GM19099 (cell line): ENCODE data around the gene CELF4.

ENCODE experiments used
- POLR2A ChIP-seq: IDR thresholded peaks from 3 replicates; pipeline ENCODE4 v1.6.1; 2011; ENCODE audit warnings: low read depth; ENCODE audit not compliant: insufficient read length; ENCODE audit errors: extremely low read depth

Gene CELF4

GRCh38 chr18:37578886-37579513 lies 13.4 kb upstream of the CELF4 start:
- no peak for TF ChIP-seq POLR2A

DNA sequence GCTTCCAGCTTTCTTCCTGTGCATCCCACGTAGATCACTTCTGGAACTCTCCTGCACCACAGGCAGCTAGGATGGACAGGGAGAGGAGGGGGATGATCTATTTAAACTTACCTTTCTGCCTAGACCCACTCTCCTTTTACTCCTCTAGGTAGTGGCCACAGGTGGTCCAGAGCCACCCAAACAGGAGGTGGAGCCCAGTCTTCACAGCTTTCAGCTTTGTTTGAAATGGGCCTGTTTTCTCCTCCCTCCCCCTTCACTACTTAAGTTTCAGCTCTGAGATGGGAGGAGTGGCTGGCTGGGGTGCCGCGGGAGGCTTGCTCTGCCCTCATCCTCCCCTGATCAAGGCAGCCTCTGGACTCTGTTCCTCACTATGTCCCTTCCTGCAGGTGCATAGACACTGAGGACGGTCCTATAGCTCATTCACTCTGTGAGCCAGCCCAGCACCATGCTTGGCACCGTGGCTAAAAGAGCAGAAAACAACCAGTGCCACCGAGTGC lies 12.6 kb upstream of the CELF4 start:
- no peak for TF ChIP-seq POLR2A

DNA sequence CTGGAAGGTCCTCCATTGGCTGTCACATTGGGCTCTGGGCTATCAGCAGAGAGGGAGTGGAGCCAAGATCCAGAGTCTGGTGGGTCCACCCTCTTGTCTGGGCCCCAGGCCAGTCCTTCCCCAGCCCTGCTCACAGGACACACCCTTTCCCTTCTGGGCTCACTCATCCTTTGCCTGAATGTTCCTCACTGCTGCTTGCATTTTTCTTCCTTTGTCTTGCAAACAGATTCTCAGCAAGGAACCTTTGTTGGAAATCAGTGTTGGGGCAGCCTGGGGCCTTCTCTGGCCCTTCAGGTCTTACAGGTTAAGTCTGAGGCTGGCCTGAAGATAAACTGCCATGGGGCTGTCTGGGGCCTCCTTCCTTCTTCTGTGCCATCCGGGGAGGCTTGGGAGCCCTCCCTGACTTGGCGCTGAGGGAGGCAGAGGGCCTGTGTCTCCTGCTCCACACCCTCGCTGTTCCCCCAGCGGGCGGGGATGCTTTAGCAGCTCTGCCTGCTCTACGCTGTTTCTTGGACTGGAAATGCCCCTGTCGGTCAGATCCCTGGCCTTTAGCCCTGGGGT lies 11.5 kb upstream of the CELF4 start:
- TF ChIP-seq POLR2A: no peak

GRCh38 chr18:37575646-37576045 lies 10.0 kb upstream of the CELF4 start:
- TF ChIP-seq POLR2A: no peak

DNA sequence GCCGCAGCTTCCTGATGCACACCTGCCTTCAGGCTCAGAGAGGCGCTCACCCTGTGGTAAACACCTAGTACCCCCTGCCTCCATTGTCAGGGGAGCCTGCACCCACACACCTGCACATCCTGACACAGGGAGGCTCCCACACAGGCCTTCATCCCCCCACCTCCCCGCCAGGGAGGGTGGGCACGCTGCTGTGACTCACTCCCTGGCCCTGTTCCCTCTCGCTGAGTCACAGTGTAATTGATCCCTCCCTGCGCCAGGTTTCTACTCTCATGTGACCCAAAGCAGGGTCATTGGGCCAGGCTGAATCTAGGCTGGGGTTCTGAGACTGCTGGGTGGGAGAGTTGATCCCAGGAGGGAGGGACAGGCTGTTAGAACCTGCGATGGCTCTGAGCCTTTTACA lies 8.5 kb upstream of the CELF4 start:
- no peak for TF ChIP-seq POLR2A

GRCh38 chr18:37572736-37573135 lies 7.1 kb upstream of the CELF4 start:
- TF ChIP-seq POLR2A: no peak

- no peak for TF ChIP-seq POLR2A
Observed at GRCh38 chr18:37571266-37571665, 5.7 kb upstream of the CELF4 start.

DNA sequence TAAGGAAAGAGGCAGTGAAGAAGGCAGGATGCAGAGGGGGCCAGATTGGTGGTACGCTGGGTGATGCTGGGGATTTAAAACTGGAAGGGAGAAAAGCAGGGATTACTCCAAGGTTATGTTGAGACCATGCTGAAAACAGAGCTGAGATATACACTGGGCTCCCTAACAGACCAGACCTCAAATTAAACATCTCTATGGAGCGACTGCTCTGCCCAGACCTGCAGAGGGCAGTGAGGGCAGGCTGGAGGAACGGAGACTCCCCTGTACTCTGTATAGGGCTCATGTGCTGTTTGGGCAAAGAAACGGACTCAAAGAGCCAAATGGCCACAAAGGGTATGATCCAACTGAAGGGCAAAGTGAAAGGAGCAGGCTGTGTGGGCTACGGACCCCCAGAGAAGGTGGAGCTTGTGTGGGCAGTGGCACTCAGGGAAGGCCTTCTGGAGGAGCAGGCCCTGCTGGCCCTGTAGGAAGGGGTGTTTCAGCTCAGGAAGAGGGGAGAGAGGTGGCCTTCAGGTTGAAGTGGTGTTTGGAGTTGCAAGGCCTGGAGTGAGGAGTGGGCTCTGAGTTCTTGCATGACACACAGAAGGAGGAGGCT lies 4.8 kb upstream of the CELF4 start:
- no peak for TF ChIP-seq POLR2A

GRCh38 chr18:37568671-37569070 lies 3.1 kb upstream of the CELF4 start:
- TF ChIP-seq POLR2A: no peak

- no peak for TF ChIP-seq POLR2A
Observed at GRCh38 chr18:37567994-37568359, 2.4 kb upstream of the CELF4 start.

DNA sequence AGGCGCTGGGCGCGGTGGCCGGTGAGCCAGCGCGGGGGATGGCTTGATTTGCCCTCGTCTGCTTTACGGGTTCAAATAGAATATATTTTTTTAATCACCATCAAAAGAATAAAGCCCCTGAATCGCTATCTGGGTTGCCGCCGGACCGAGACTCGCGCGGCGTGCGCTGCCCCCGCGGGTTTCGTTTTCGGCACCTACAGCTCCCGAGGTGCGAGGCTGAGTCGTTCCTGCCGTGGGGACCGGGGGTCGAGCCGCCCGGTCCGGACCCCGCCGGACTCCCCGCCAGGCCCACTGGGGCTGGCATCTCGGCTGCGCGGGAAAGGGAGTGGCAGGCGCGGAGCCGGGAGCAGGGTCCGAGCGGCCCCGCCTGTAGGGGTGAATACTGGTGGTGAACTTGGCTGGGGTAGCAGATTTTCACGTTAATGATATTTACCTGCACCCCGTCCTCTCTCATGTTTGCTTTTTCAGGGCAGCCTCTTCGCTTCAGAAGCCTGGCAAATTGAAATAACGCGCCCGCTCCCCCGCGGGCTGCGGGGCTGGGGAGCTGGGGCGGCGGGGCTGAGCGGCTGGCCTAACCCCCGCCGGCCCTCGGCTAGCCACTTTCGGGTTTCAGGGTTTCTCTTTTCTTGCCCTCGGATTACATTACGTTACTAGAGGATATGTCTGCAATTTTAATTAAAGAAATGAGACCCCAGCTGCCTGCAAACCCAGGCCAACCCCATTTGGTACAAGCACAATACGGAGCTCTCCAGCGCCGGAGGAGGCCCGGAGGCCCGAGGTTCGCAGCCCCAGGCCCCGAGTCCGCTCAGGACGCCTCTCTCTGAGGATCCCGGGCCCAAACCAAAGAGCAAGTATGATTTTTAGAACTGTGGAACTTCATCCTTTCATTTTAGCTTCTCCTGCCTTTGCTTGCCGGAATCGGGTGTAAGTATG lies 1.7 kb upstream of the CELF4 start:
- TF ChIP-seq POLR2A: no peak

DNA sequence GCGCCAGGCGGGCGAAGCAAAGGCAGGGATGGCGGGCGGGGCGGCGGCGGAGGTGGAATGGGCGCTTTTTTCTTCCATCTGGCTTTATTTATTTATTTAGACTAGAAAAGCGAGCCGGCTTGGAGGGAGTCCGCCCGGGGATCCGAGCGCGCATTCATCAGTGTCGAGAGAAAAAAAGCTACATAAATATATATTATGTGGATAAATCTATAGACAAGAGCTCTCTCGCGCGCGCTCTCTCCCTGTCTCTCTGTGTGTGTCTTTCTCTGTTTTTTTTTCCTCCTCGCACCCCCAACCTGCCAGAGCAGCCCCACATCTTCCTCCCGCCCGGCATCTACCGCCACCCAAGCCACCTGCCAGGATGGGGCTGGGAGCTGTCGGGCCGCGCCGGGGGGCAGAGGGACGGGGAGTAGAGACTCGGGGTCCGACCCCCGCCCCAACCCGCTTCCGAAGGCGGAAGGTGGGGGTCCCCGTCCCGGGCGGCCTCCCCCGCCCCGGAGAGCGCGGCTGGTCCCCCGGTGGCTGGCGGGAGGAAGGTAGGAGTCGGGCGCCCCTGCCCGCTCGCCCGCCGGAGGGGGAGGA lies 972 bp upstream of the CELF4 start:
- no peak for TF ChIP-seq POLR2A

DNA sequence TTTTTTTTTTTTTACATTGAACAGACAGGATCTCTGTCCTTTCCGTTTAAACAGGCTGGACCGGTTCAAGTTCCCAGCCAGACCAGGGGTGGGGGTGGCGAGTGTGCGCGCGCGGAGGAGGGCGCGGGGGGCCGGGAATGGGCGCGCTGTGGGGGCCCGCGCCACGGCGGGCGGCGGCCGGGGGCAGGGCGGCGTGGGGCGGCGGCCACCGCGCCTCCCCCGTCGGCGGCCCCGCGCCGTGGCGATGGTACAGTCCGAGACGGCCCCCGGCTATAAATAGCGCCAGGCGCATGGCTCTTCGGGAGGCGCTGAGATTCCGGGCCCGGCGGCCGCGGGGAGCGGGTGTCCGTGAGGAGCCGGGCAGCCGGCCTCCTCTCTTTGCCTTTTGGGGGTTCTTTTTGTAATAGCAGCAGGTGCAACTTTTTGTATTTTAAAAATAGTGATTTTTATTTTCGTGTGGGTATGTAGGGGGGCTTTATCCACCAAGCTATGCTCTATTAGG lies 430 bp upstream of the CELF4 start:
- no peak for TF ChIP-seq POLR2A

GRCh38 chr18:37564711-37565100 lies 892 bp downstream of the CELF4 start:
- TF ChIP-seq POLR2A: no peak

DNA sequence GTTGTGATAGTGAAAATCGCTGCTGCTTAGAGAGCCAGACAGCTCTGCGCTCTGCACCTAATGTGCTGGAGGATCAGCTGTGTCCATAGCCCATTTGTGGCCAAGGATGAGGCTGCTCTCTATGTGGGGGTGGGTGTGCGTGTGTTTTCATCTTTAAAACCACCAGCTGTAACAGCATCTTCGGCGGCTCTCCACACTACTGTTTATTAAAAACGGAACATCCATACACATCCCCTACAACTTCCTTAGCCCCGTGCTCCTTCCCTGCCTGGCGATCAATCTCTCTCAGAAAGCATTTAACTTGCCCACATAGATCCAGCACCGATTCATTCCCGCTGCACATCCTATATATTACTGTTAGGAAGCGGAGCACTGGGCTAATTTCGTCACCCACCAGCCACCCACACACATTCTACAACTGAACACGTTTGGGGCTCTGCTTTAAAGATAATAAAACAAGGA lies 1.6 kb downstream of the CELF4 start:
- TF ChIP-seq POLR2A: no peak
